ENCODE data around the gene NCEH1.

The NCEH1 gene

DNA sequence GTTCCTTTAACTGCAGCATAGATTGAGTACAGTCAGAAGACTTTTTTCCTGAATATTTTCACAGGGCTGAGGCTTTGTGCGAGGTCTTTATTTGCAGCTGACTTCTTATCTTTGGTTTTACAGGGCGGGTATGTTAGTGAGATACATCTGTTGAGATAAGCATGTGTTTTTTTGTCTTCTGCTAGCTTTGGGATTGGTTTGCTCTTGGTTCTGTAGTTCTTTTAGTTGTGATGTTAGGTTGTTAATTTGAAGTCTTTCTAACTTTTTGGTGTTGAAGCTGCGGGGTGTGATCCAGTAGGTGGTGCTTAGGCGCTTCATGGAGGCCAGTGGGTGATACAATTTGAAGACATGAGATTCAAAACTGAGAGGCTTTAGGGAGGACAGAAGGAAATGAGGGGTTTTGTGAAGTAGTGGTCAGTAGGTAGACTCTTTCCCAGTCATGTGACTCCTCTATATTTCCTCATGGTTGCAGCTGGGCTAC is 119.7 kb downstream of the NCEH1 start:
- H3K4me3 ChIP-seq (ENCODE audit: low read depth, low read length) = no peak overlapping the region
- TF ChIP-seq CTCF (IDR thresholded peaks at IDR 0.05; ENCODE audit: low read depth, low read length) = no peak

DNA sequence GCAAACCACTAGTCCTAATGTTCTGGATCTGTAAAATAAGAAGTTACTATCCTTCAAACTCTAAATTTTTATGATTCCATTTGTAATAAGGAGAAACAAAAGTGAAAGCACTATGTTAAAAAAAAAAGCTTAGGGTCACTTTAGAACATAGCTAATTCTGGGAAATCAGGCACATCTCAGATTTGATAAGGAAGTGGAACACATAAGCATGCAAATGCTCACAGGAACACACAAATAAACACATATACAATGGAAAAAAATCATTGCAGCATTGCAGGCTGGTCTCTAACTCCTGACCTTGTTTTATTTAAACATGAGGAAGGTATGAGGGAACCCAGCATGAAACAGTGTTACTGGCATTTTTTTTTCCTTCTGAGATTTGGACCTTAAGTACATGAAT is 124.4 kb downstream of the NCEH1 start:
- no peak for TF ChIP-seq CTCF (IDR thresholded peaks at IDR 0.05; ENCODE audit: low read depth, low read length)

DNA sequence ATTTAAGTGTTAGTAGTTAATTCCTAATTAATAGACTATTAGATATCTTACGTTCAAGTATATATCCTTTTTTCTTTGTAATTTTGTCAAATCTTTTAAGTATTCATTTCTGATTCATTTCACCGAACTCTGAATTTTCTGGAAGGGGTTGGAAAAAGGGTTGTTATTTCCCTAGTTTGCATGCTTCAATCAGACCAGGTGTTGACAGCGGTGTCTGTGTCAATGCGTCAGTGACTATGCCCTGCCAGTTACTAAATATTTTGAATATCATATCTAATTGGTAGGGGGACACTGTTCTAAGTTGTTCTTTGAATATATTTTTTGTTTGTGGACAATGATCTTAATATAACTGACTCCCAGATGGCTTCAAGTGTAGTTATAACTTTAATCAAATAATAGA is 124.9 kb downstream of the NCEH1 start:
- TF ChIP-seq CTCF (IDR thresholded peaks at IDR 0.05; ENCODE audit: low read depth, low read length) = no peak
- no peak overlapping the region for H3K4me3 ChIP-seq (ENCODE audit: low read depth, low read length)

More for the DNA sequence above, 124.4 kb downstream of the NCEH1 start:
- no peak overlapping the region for H3K4me3 ChIP-seq (ENCODE audit: low read depth, low read length)

DNA sequence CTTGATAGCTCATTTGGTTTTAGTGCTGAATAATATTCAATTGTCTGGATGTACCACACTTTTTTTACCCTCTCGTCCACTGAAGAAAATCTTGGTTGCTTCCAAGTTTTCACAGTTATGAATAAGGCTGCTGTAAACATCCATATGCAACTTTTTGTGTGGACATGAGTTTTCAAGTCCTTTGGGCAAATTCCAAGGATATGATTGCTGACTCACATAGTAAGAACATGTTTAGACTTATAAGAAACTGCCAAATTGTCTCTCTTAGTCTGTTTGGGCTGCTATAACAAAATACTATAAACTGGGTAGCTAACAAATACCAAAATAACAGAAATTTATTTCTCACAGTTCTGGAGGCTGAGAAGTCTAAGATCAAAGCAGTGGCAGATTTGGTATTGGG is 128.2 kb downstream of the NCEH1 start:
- no peak overlapping the region for H3K4me3 ChIP-seq (ENCODE audit: low read depth, low read length)
- no peak for TF ChIP-seq CTCF (IDR thresholded peaks at IDR 0.05; ENCODE audit: low read depth, low read length)

GRCh38 chr3:172581757-172582166 is 129.1 kb downstream of the NCEH1 start:
- no peak for TF ChIP-seq CTCF (IDR thresholded peaks at IDR 0.05; ENCODE audit: low read depth, low read length)

GRCh38 chr3:172580680-172581401 is 130.0 kb downstream of the NCEH1 start:
- TF ChIP-seq CTCF (IDR thresholded peaks at IDR 0.05; ENCODE audit: low read depth, low read length) = no peak
- H3K4me3 ChIP-seq (ENCODE audit: low read depth, low read length) = no peak overlapping the region

More at GRCh38 chr3:172581757-172582166, 129.1 kb downstream of the NCEH1 start:
- no peak overlapping the region for H3K4me3 ChIP-seq (ENCODE audit: low read depth, low read length)

Data from WI38 (cell line).